HG02763 (cell line): Measurements from ENCODE around the gene RFTN2.
"Not testable (repeated sequence)": the region's sequence is repeated elsewhere in the genome, so short reads cannot be mapped to it uniquely, and the experiment has no call there.

Experiments
- ATAC-seq: cut with Tn5 transposase; IDR thresholded peaks from one replicate; pipeline ENCODE4 v1.9.1; 2021; ENCODE audit warnings: mild to moderate bottlenecking, moderate library complexity; ENCODE audit not compliant: unreplicated experiment

Gene RFTN2

DNA sequence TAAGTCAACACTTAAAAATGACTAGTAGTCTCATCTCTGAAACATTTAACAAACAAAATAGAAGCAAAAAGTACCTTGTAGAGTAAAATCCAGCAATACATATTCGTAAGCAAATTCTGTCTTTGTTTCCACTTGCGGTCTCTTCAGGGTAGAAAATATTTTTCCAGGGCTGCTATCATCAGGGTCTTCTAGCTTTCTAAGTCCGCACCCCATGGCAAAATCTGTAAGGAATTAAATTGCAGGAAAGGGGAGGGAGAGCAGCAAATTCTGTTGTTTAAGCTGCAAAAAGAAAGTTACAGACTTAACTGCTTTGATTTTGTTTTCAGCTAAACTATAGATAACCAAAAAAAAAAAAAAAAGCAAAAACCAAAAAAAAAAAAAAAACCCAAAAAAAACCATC, at the start of gene RFTN2:
RFTN2 (minus strand) TSS at position 342 of the 400 bp plus-strand sequence; CDS start at position 213, 129 bp downstream.
- ATAC-seq: no peak

- no peak for ATAC-seq
Observed at GRCh38 chr2:197717863-197718262, 42.5 kb upstream of the RFTN2 start.

GRCh38 chr2:197713271-197713670, 37.9 kb upstream of the RFTN2 start:
- no peak for ATAC-seq

- ATAC-seq: no peak
Observed at GRCh38 chr2:197711578-197711977, 36.2 kb upstream of the RFTN2 start.

DNA sequence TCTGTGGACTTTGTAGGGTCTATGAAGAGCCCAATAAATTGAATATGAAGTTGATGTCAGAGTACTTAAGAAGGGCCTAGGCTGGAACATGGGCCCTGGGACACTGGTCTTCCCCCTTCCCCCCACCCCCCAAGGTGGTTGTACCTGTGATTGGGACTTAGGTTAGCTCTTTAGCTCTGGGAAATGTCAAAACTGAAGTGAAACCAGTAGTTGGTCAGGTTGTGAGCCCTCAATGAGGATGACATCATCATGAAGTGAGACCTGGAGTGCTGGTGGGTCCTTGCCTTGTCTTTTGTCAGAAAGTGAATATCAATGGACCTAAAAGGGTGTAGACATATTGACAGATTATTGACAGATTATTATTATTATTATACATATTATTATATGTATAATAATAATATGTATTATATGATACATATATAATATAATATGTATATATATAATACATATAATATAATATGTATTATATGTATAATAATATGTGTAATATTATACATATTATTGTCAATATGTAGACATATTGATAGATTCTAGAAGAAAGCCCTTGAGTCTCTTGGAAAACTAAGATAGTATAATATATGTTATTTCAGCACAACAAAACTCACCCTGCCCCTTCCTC, 35.1 kb upstream of the RFTN2 start:
- peak; percentile 80 for ATAC-seq

DNA sequence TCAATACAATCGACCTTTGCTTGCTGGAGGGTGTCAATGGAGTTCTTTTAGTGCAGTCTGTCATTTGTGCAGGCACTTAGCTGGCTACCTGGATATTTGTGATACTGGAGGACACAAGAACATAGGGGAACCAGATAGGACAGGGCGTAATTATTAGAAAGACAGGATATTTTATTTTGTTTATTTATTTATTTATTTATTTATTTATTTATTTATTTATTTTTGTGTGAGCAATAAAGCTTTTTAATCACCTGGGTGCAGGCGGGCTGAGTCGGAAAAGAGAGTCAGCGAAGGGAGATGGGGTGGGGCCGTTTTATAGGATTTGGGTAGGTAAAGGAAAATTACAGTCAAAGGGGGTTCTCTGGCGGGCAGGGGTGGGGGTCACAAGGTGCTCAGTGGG, 33.8 kb upstream of the RFTN2 start:
- ATAC-seq: not testable (repeated sequence)

GRCh38 chr2:197708331-197708730, 32.9 kb upstream of the RFTN2 start:
- ATAC-seq: no peak

GRCh38 chr2:197707316-197708213, 32.2 kb upstream of the RFTN2 start:
- no peak for ATAC-seq

- no peak for ATAC-seq
Observed at GRCh38 chr2:197706839-197707207, 31.4 kb upstream of the RFTN2 start.

DNA sequence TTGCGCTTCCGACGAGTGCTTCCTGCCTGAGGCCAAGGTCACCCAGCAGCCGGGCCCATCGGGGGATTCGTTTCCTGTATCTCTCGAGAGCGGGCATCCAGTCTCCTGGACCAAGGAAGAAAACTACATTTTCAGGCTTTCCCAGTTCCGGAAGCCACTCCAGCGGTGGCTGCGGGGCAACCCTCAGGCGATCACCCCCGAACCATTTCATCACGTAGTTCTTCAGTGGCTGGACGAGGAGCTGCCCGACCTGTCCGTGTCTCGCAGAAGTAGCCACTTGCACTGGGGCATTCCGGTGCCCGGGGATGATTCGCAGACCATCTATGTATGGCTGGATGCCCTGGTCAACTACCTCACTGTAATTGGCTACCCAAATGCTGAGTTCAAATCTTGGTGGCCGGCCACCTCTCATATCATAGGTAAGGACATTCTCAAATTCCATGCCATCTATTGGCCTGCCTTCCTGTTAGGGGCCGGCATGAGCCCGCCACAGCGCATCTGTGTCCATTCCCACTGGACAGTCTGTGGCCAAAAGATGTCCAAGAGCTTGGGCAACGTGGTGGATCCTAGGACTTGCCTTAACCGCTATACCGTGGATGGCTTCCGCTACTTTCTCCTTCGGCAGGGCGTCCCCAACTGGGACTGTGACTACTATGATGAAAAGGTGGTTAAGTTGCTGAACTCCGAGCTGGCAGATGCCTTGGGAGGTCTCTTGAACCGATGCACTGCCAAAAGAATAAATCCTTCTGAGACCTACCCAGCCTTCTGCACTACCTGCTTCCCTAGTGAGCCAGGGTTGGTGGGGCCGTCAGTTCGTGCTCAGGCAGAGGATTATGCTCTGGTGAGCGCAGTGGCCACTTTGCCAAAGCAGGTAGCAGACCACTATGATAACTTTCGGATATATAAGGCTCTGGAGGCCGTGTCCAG, 30.8 kb upstream of the RFTN2 start:
- ATAC-seq: no peak

GRCh38 chr2:197705121-197705911, 29.9 kb upstream of the RFTN2 start, which contains the start of gene MARS2:
Gene MARS2 (plus strand): TSS chr2:197705369. CDS start chr2:197705406, 37 bp downstream.
- peak; percentile 90 for ATAC-seq

DNA sequence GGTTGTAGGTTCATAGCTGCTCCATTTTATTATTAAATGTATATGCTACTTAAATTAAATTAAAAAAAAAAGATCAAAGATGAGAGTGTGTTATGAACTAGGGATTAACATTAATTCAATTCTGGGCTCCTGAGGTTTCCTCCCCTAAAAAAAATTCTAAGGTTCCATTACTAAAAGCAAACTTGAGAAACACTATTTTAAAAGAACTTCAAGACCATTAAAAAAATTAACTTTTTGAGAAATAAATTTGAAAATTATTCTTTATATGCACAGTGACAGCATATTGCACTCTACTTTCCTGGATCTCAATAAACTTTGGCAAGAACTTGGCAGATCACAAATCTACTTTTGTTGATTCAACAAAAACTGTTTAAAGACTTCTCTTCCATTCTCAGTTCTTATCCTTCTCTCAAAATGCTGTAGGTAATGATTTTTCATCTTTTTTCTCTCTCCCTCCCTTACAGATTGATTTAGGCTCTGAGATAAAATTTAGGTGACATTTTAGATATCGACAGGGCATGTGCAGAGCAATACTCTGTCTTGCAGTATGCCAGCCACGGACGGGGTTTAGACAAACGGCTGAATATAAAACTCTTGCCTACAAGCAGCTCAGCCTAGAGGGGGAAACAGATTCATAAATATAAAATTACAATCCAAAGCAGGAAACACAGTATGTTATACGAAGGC, 29.2 kb upstream of the RFTN2 start:
- ATAC-seq: peak; percentile 35

GRCh38 chr2:197700960-197701359, 25.6 kb upstream of the RFTN2 start:
- ATAC-seq: no peak

DNA sequence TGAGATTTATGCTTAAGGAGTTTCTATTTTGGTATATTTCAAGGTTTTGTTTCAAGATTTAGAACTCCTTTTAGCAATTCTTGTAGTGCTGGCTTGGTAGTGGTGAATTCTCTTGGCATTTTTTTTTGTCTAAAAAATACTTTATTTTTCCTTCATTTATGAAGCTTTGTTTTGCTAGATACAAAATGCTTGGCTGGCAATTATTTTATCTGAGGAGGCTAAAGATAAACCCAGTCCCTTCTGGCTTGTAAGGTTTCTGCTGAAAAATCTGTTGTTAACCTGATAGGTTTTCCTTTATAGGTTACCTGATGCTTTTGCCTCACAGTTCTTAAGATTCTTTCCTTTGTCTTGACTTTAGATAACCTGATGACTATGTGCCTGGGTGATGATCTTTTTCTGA, 24.3 kb upstream of the RFTN2 start:
- ATAC-seq: not testable (repeated sequence)

DNA sequence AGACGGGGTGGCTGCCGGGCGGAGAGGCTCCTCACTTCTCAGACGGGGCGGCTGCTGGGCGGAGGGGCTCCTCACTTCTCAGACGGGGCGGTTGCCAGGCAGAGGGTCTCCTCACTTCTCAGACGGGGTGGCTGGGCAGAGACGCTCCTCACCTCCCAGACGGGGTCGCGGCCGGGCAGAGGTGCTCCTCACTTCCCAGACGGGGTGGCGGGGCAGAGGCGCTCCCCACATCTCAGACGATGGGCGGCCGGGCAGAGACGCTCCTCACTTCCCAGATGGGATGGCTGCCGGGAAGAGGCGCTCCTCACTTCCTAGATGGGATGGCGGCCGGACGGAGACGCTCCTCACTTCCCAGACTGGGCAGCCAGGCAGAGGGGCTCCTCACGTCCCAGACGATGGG, 21.2 kb upstream of the RFTN2 start:
- not testable (repeated sequence) for ATAC-seq

GRCh38 chr2:197695971-197696370, 20.6 kb upstream of the RFTN2 start:
- not testable (repeated sequence) for ATAC-seq

DNA sequence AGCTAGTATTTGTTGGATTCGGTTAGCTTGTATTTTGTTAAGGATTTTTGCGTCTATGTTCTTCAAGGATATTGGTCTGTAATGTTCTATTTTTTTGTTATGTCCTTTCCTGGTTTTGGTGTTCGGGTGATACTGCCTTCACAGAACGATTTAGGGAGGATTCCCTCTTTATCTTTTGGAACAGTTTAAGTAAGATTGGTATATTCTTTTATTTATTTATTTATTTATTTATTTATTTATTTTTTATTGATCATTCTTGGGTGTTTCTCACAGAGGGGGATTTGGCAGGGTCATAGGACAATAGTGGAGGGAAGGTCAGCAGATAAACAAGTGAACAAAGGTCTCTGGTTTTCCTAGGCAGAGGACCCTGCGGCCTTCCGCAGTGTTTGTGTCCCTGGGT, 19.8 kb upstream of the RFTN2 start:
- not testable (repeated sequence) for ATAC-seq

- ATAC-seq: no peak
Observed at GRCh38 chr2:197677483-197677882, 2.1 kb upstream of the RFTN2 start.

DNA sequence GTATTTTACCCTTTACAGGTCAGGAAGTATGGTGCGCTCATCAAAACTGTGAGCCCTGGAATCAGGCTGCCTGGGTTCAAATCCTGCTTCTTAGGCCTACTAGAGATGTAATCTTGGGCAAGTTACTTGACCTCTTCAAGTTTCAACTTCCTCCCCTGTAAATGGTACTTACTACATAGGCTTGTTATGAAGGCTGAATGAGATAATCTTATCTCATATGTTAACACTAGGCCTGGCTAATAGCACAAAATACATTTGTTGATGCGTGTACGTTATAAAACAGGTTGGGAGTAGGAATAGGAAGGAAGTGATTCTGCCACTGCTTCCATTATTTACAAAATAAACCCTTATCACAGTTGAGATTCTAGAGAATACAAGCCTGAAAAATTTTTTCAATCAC, 1.7 kb upstream of the RFTN2 start:
- no peak for ATAC-seq

DNA sequence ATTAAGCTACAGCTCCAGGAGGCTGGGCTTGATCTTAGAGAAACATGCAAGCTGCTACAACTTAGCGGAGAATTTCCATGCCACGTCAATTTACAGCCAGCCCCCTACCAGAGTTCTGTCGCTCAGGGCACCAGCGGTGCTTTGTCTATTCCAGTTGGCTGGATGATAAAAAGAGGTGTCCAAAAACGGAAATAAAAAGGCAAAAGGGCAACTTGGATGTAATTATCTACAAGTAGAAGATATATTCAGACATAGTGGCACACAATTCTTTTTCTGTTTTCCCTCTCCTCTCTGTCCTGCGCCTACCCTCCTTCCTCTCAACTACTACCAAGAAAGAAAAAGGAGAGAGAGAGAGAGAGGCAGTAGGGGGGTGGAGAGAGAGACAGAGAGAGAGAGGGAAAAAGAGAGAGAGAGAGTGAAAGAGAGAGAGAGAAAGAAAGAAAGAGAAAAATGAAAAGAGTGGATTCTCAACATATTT, 363 bp upstream of the RFTN2 start:
- ATAC-seq: no peak
